H9 (cell line): ENCODE measurements around the gene CELF4. TPM values are rescaled to one million over a fixed set of nuclear protein-coding genes. Genes with fewer than 3 reads are reported as not detected.

ENCODE experiments used
- DNase-seq: peaks from one replicate; pipeline ENCODE4 v3.0.0-alpha.2; 2017
- H2AFZ ChIP-seq: one replicate; pipeline ENCODE4 v1.6.1; 2013; ENCODE audit warnings: mild to moderate bottlenecking, low read length, control low read depth, moderate library complexity
- H2AK5ac ChIP-seq: 2 replicates; pipeline ENCODE4 v1.6.1; 2013; ENCODE audit warnings: low read length, control low read depth, mixed read lengths; ENCODE audit not compliant: insufficient read length
- H2BK120ac ChIP-seq: one replicate; pipeline ENCODE4 v1.6.1; 2013; ENCODE audit warnings: low read depth, mild to moderate bottlenecking, low read length, control low read depth, inconsistent platforms; ENCODE audit not compliant: poor library complexity, severe bottlenecking
- H2BK12ac ChIP-seq: 2 replicates; pipeline ENCODE4 v1.6.1; 2013; ENCODE audit warnings: low read length, control low read depth, mixed read lengths, low read depth; ENCODE audit not compliant: insufficient read length
- H2BK15ac ChIP-seq: 2 replicates; pipeline ENCODE4 v1.6.1; 2013; ENCODE audit warnings: low read depth, low read length, control low read depth
- H2BK20ac ChIP-seq: one replicate; pipeline ENCODE4 v1.6.1; 2013; ENCODE audit warnings: low read depth, mild to moderate bottlenecking, low read length, control low read depth, inconsistent platforms; ENCODE audit not compliant: poor library complexity, severe bottlenecking
- H2BK5ac ChIP-seq: 2 replicates; pipeline ENCODE4 v1.6.1; 2013; ENCODE audit warnings: low read length, control low read depth, mixed read lengths; ENCODE audit not compliant: insufficient read length
- H3K14ac ChIP-seq: 2 replicates; pipeline ENCODE4 v1.6.1; 2013; ENCODE audit warnings: low read length, control low read depth; ENCODE audit not compliant: insufficient read depth
- H3K18ac ChIP-seq: 2 replicates; pipeline ENCODE4 v1.6.1; 2013; ENCODE audit warnings: low read depth, mild to moderate bottlenecking, mixed read lengths, low read length, control low read depth; ENCODE audit not compliant: insufficient read length
- H3K23ac ChIP-seq: 2 replicates; pipeline ENCODE4 v1.6.1; 2013; ENCODE audit warnings: low read length, control low read depth, mixed read lengths, low read depth; ENCODE audit not compliant: insufficient read length
- H3K23me2 ChIP-seq: 2 replicates; pipeline ENCODE4 v1.6.1; 2013; ENCODE audit warnings: low read depth, mild to moderate bottlenecking, mixed read lengths, low read length, control low read depth; ENCODE audit not compliant: insufficient read length, poor library complexity, severe bottlenecking
- H3K27ac ChIP-seq: 2 replicates; pipeline ENCODE4 v1.5.1; 2013; ENCODE audit warnings: low read length, control low read depth, mixed read lengths, low read depth; ENCODE audit not compliant: insufficient read length
- H3K27me3 ChIP-seq: 2 replicates; pipeline ENCODE4 v1.6.1; 2013; ENCODE audit warnings: low read length, control low read depth, inconsistent platforms; ENCODE audit not compliant: insufficient read depth
- H3K4ac ChIP-seq: 2 replicates; pipeline ENCODE4 v1.6.1; 2013; ENCODE audit warnings: low read depth, mild to moderate bottlenecking, control low read depth, inconsistent platforms, low read length, moderate library complexity
- H3K4me1 ChIP-seq: 2 replicates; pipeline ENCODE4 v1.6.1; 2013; ENCODE audit warnings: low read length, control low read depth, inconsistent platforms; ENCODE audit not compliant: insufficient read depth
- H3K4me2 ChIP-seq: 2 replicates; pipeline ENCODE4 v1.6.1; 2013; ENCODE audit warnings: low read length, control low read depth, mixed read lengths; ENCODE audit not compliant: insufficient read length, insufficient read depth
- H3K56ac ChIP-seq: 2 replicates; pipeline ENCODE4 v1.6.1; 2013; ENCODE audit warnings: low read depth, mild to moderate bottlenecking, mixed read lengths, low read length, control low read depth; ENCODE audit not compliant: insufficient read length
- H3K79me1 ChIP-seq: 2 replicates; pipeline ENCODE4 v1.6.1; 2013; ENCODE audit warnings: low read depth, mild to moderate bottlenecking, moderate library complexity, low read length, control low read depth, inconsistent platforms; ENCODE audit not compliant: insufficient read depth, poor library complexity, severe bottlenecking
- H3K79me2 ChIP-seq: 2 replicates; pipeline ENCODE4 v1.6.1; 2013; ENCODE audit warnings: low read length, control low read depth, inconsistent platforms; ENCODE audit not compliant: insufficient read depth
- H3K9ac ChIP-seq: 2 replicates; pipeline ENCODE4 v1.6.1; 2013; ENCODE audit warnings: low read length, control low read depth, mixed read lengths; ENCODE audit not compliant: insufficient read length; ENCODE audit errors: extremely low read depth
- H3K9me3 ChIP-seq: one replicate; pipeline ENCODE4 v1.6.1; 2013; ENCODE audit warnings: low read depth, low read length, inconsistent platforms; ENCODE audit not compliant: control insufficient read depth
- H3T11ph ChIP-seq: one replicate; pipeline ENCODE4 v1.6.1; 2013; ENCODE audit warnings: mild to moderate bottlenecking, low read length, control low read depth, inconsistent platforms
- H4K20me1 ChIP-seq: one replicate; pipeline ENCODE4 v1.6.1; 2013; ENCODE audit not compliant: control insufficient read depth, insufficient read length, insufficient read depth
- H4K5ac ChIP-seq: 2 replicates; pipeline ENCODE4 v1.6.1; 2013; ENCODE audit warnings: low read depth, mild to moderate bottlenecking, mixed read lengths, low read length, control low read depth; ENCODE audit not compliant: insufficient read length
- H4K8ac ChIP-seq: replicated peaks from 2 replicates; pipeline ENCODE4 v1.6.1; 2013; ENCODE audit warnings: low read length, control low read depth, mixed read lengths, low read depth; ENCODE audit not compliant: insufficient read length
- H4K91ac ChIP-seq: 2 replicates; pipeline ENCODE4 v1.6.1; 2013; ENCODE audit warnings: low read depth, mild to moderate bottlenecking, moderate library complexity, mixed read lengths, low read length, control low read depth; ENCODE audit not compliant: insufficient read length
- H3K27ac Mint-ChIP-seq, 3 experiments: 2 replicates in 2 of 3; 3 replicates in 1 of 3; pipeline ENCODE4 v1.8.0; 2020 to 2021; ENCODE audit warnings: mixed read lengths in 3 of 3, mild to moderate bottlenecking in 1 of 3, moderate library complexity in 1 of 3
- H3K27me3 Mint-ChIP-seq: 2 replicates; pipeline ENCODE4 v1.8.0; 2021; ENCODE audit warnings: low read depth, mild to moderate bottlenecking, moderate library complexity, mixed read lengths
- H3K36me3 Mint-ChIP-seq, 3 experiments: 2 replicates in 2 of 3; 3 replicates in 1 of 3; pipeline ENCODE4 v1.8.0; 2020 to 2021; ENCODE audit warnings: low read depth in 3 of 3, mixed read lengths in 3 of 3; ENCODE audit not compliant: insufficient read depth in 1 of 3
- H3K4me1 Mint-ChIP-seq, 2 experiments: 2 replicates each; pipeline ENCODE4 v1.8.0; 2020; ENCODE audit warnings: mixed read lengths in 2 of 2
- H3K4me3 Mint-ChIP-seq, 2 experiments: 2 replicates in 1 of 2; 3 replicates in 1 of 2; pipeline ENCODE4 v1.8.0; 2020 to 2021; ENCODE audit warnings: mild to moderate bottlenecking in 2 of 2, mixed read lengths in 2 of 2, moderate library complexity in 1 of 2
- H3K9me3 Mint-ChIP-seq, 2 experiments: 2 replicates in 1 of 2; 3 replicates in 1 of 2; pipeline ENCODE4 v1.8.0; 2020; ENCODE audit warnings: mild to moderate bottlenecking in 2 of 2, mixed read lengths in 2 of 2, moderate library complexity in 1 of 2
- CTCF ChIP-seq: fragments of 200-600 bp; sonication (generic); conservative IDR thresholded peaks from 3 replicates; pipeline ENCODE4 v1.8.0; 2021; ENCODE audit warnings: antibody characterized with exemption, mild to moderate bottlenecking
- WGBS: extraction: QIAGEN DNeasy Blood & Tissue Kit; methylation state at CpG from one replicate; pipeline ENCODE4 v1.1.7; 2013; ENCODE audit warnings: missing lambda C conversion rate, low lambda C conversion rate, mixed read lengths; ENCODE audit not compliant: insufficient read length; ENCODE audit errors: extremely low coverage; 5-methylcytosine and 5-hydroxymethylcytosine counted together
- total RNA-seq: library from RNA; stranded (reverse); gene quantifications from 2 replicates; pipeline ENCODE4 v1.2.1, GENCODE V29; 2021

Gene CELF4
- total RNA-seq, 1 experiment from 2014 or later: 1.1 TPM

- whole genome bisulfite sequencing: no CpG with 5 or more reads among the region's 20 CpGs
- Histone ChIP-seq H3K18ac (no peak overlapping the region), H4K20me1 (no peaks in the 10 kb centered on the region), H3K79me1 (no peaks in the 10 kb centered on the region), H3K4ac (no peak overlapping the region), H2BK5ac (no peak overlapping the region), H2BK15ac (no peak overlapping the region), H2BK120ac (no peak overlapping the region), H3K79me2 (no peaks in the 10 kb centered on the region), H4K8ac (no peak overlapping the region), H3K27me3 (no peaks in the 10 kb centered on the region), H2BK20ac (no peak overlapping the region), H3K23ac (no peak overlapping the region), H3K14ac (0 out of 2 replicates have a peak overlapping the region, but pooled peaks have one; percentile 21), H4K5ac (no peak overlapping the region), H3K9me3 (no peaks in the 10 kb centered on the region), H3K4me2 (no peak overlapping the region), H4K91ac (no peak overlapping the region), H3T11ph (no peak overlapping the region), H3K56ac (no peak overlapping the region), H3K9ac (no peak overlapping the region), H2AK5ac (no peak overlapping the region), H2BK12ac (no peak overlapping the region), H3K27ac (no peak overlapping the region), H3K23me2 (no peaks in the 10 kb centered on the region), H2AFZ (no peak overlapping the region), H3K4me1 (no peaks in the 10 kb centered on the region; the same call in 1 of the 2 replicates)
- H3K36me3 Mint-ChIP-seq: no peaks in the 10 kb centered on the region
- H3K4me3 Mint-ChIP-seq: no peak overlapping the region
- no peaks in the 10 kb centered on the region for H3K9me3 Mint-ChIP-seq
- H3K27ac Mint-ChIP-seq: peak overlapping the region in 1 of 3 experiments; percentile 76; a peak in 1 of 7 replicates
- TF ChIP-seq CTCF: no peak
- peaks cover 18 to 19% of the 10 kb centered on the region in 2 experiments for H3K4me1 Mint-ChIP-seq
- no peak for DNase-seq
- H3K27me3 Mint-ChIP-seq: peaks cover 20% of the 10 kb centered on the region
These were observed 162.4 kb downstream of the CELF4 start for GRCh38 chr18:37403100-37403781.
